Endometrial microvascular endothelial cells (primary cell): Measurements from ENCODE around the gene TAF1B. TPM values are rescaled to one million over a fixed set of nuclear protein-coding genes. Genes with fewer than 3 reads are reported as not detected.
"Not testable (repeated sequence)": the region's sequence is repeated elsewhere in the genome, so short reads cannot be mapped to it uniquely, and the experiment has no call there.

Source experiments
- in situ Hi-C: cut with HindIII; loops from 2 replicates; pipeline ENCODE4 v1.10.0; 2017; ENCODE audit warnings: low sequenced_read_pairs, low pct_unique_long_range_greater_than_20kb; ENCODE audit errors: inconsistent ontology term
- total RNA-seq: library from RNA; depleted of rRNA; stranded (reverse); fragments of >200 nt; gene quantifications from one replicate; pipeline ENCODE4 v1.2.3, GENCODE V29; 2015; ENCODE audit errors: inconsistent ontology term

TAF1B gene
- total RNA-seq, 1 donor from 2014 or later: 22.9 TPM

- in situ Hi-C loops: loop anchor here (25.0 kb wide), 1 partner anchor 217 kb away; the partner anchor contains the start of gene KLF11
Observed at GRCh38 chr2:9820020-9820973, 23.0 kb upstream of the TAF1B start.

DNA sequence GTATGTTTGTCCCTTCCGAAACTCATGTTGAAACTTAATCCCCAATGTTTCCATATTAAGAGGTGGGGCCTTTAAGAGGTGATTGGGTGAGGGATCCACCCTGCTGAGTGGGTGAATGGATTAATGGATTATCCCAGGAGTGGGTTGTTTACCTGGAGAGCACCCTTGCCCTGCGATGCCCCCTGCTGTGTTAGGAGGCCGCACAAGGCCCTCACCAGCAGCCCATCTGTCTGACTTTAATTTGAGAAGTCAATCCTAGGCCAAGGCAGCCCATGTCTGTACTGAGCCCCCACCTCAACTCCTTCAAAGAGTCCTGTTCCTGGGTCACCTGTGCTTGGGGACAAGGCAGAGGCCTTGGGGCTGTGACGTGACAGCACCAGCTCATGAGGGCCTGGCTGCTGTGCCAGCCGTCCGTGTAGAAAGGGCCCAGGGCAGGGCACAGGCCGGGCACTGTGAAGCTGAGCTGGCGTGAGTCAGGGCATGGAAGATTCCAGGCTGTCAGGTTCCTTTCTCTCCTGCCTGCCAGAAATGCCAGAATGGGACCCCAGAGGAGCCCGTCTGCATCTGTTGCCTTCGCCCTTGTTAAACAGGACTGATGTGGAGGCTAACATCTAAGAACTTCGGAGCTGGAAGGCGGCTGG lies 21.3 kb upstream of the TAF1B start:
- in situ Hi-C loops: loop anchor here (25.0 kb wide), 1 partner anchor 215 kb away; the partner anchor contains the start of gene KLF11

GRCh38 chr2:9824441-9824840 lies 18.8 kb upstream of the TAF1B start:
- in situ Hi-C loops: loop anchor here (25.0 kb wide), 1 partner anchor 213 kb away; the partner anchor contains the start of gene KLF11

- in situ Hi-C loops: loop anchor here (25.0 kb wide), 1 partner anchor 212 kb away; the partner anchor contains the start of gene KLF11
Observed at GRCh38 chr2:9824956-9825720, 18.1 kb upstream of the TAF1B start.

DNA sequence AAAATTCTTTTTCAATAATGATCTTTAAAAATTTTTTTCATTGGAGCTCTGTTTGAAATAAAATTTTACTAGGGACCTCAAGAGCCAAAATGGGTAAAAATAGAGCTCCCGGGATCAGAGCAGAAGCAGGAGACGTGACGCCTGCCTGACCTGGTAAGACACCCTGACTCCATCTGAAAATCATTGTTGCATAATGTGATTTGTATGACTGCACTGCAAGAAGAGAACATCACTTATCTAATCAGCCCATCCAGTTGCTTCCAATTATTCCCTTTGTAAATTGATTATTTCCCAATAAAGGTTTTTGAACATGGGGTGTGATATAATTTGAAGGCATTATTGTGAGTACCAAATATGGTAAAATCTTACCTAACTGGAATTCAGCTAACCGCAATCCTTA lies 17.1 kb upstream of the TAF1B start:
- in situ Hi-C loops: no loop called here

GRCh38 chr2:9830685-9831410 lies 12.4 kb upstream of the TAF1B start:
- in situ Hi-C loops: no loop called here

DNA sequence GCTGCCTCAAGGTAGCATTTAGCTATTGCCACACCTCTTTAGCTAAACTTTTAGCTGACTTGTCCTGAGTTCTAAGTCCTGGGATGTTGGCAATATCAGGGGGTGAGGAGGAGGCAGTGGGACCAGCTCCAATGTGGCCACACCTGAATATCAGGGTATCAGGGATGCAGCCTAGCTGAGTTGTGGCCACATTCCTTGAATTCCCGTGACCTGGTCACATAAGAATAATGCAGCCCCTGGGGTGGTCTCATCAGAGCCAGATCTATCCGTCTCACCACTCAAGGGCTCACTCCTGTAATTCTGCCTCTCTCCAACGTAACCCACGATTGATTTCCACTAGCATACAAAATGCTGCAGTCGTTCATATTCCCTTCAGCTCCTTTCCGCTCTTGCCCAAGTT lies 11.6 kb upstream of the TAF1B start:
- in situ Hi-C loops: no loop called here

DNA sequence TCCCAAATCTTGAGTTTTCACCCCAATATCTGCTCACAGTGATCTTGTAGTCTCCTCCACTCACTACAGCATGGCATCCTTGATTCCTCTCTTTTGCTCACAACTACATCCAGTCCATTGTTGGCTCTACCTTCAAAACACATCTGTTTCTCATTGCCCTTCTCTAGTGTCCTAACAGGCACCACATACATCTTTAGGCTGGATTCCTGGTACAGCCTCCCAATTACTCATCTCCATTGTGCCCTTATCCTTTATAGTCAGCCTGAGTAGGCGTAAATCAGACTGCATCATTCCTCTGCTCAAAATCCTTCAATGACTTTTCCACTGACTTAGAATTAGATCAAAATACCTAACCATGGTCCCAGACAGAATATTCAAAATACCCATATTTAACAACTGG lies 10.7 kb upstream of the TAF1B start:
- in situ Hi-C loops: no loop called here

DNA sequence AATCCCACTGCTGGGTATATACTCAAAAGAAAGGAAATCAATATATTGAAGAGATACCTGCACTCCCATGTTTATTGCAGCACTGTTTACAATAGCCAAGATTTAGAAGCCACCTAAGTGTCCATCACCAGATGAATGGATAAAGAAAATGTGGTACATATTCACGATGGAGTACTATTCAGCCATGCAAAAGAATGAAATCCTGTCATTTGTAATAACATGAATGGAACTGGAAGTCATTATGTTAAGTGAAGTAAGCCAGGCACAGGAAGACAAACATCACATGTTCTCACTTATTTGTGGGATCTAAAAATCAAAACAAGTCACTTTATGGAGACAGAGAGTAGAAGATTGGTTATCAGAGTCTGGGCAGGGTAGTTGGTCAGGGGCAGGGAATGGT lies 8.2 kb upstream of the TAF1B start:
- in situ Hi-C loops: not testable (repeated sequence)

DNA sequence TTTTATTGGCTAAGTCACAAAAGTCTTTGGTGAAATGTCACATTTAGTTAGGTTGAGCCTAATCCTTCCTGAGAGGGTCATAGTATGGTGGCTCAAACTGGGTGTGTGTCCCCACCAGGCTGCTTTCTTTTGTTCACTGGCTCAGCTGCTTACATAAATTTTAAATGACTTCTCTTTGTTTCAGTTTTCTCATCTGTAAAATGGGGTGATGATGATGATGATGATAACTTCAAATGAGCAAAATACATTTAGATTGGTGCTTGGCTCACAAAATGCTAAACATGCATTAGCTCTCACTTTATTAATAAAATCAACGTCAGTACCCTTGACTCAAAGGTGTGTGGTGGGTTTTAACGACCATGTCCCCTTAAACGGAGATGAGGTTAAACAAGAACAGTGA lies 7.2 kb upstream of the TAF1B start:
- in situ Hi-C loops: no loop called here

- in situ Hi-C loops: no loop called here
Observed at GRCh38 chr2:9836517-9836916, 6.8 kb upstream of the TAF1B start.

- in situ Hi-C loops: no loop called here
Observed at GRCh38 chr2:9837451-9837850, 5.8 kb upstream of the TAF1B start.

- in situ Hi-C loops: no loop called here
Observed at GRCh38 chr2:9838391-9838790, 4.9 kb upstream of the TAF1B start.

GRCh38 chr2:9842487-9843228 lies 616 bp upstream of the TAF1B start:
- in situ Hi-C loops: no loop called here

DNA sequence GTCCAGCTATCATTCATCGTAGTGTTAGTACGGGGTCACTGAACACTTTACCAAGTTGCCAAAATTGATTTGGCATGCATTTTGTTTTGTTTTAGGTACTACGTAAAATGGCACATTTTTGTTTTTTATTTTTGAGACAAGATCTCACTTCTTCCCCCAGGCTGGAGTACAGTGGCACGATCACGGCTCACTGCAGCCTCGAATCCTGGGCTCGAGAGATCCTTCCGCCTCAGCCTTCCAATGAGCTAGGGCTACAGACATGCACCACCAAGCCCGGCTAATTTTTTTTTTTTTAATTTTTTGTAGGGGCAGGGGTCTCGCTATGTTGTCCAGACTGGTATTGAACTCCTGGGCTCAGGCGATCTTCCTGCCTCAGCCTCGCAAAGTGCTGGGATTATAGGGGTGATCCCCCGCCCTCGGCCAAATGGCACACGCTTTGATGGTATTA lies 786 bp downstream of the TAF1B start:
- in situ Hi-C loops: no loop called here

DNA sequence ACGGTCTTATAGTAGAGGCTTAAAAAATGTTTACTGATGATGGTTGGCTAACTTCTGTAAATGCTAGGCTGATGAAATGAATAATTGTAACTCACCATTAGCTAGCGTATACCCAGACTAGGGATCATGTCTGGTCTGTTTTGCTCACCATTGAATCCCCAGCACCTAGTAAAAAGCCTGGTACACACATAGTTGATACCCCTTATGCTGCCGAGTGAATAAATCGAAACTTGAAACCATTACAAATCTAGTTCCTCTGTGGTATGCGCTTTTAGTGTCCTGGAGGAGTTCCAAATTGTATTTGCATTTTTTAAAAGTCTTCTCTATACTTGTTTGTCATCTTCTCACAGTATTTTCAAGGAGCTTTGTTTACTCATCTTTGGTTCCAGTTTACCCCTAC lies 1.3 kb downstream of the TAF1B start:
- in situ Hi-C loops: no loop called here

DNA sequence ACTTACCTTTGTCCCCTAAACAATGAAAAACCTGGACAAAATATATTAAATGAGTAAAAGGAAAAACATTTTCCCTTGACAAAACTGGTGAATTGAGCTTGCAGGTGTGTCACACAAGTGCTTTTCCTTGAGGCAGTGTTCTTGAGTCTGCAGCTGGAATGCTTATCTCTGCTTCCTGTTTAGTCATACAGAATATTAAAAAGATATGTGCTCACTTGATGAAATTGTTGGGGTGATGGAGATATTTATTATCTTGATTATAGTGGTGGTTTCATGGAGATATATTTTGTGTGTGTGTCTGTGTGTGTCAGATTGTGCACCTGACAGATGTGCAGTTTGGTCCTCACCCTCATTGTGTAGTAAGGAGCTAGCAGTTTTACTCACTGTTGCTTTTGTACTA lies 3.3 kb downstream of the TAF1B start:
- in situ Hi-C loops: no loop called here

- in situ Hi-C loops: no loop called here
Observed at GRCh38 chr2:9847140-9847539, 3.9 kb downstream of the TAF1B start.
